ENCODE measurements around the gene PLXNA4.

Gene PLXNA4

GRCh38 chr7:132276976-132277725, 299.1 kb downstream of the PLXNA4 start:
- DNase-seq (ENCODE audit: low read depth), result no peak
- in situ Hi-C loops (cut with HindIII; ENCODE audit: low sequenced_read_pairs), result no loop called here
- no peak for TF ChIP-seq CTCF (IDR thresholded peaks at IDR 0.05; ENCODE audit: low read depth, low read length, missing control alignments)
- H3K4me3 ChIP-seq (ENCODE audit: low read depth, low read length), result no peak overlapping the region

GRCh38 chr7:132276234-132276630, 300.0 kb downstream of the PLXNA4 start:
- H3K4me3 ChIP-seq (ENCODE audit: low read depth, low read length), result no peak overlapping the region
- no peak for DNase-seq (ENCODE audit: low read depth)
- in situ Hi-C loops (cut with HindIII; ENCODE audit: low sequenced_read_pairs), result no loop called here
- no peak for TF ChIP-seq CTCF (IDR thresholded peaks at IDR 0.05; ENCODE audit: low read depth, low read length, missing control alignments)

- H3K4me3 ChIP-seq (ENCODE audit: low read depth, low read length), result no peak overlapping the region
- DNase-seq (ENCODE audit: low read depth), result no peak
- TF ChIP-seq CTCF (IDR thresholded peaks at IDR 0.05; ENCODE audit: low read depth, low read length, missing control alignments), result no peak
- in situ Hi-C loops (cut with HindIII; ENCODE audit: low sequenced_read_pairs), result no loop called here
Measured at GRCh38 chr7:132275416-132276233, 300.6 kb downstream of the PLXNA4 start.

- in situ Hi-C loops (cut with HindIII; ENCODE audit: low sequenced_read_pairs), result no loop called here
- no peak for TF ChIP-seq CTCF (IDR thresholded peaks at IDR 0.05; ENCODE audit: low read depth, low read length, missing control alignments)
- no peak for DNase-seq (ENCODE audit: low read depth)
Measured at GRCh38 chr7:132272763-132273371, 303.4 kb downstream of the PLXNA4 start.

GRCh38 chr7:132270517-132270916, 305.8 kb downstream of the PLXNA4 start:
- no peak overlapping the region for H3K4me3 ChIP-seq (ENCODE audit: low read depth, low read length)
- in situ Hi-C loops (cut with HindIII; ENCODE audit: low sequenced_read_pairs), result no loop called here
- TF ChIP-seq CTCF (IDR thresholded peaks at IDR 0.05; ENCODE audit: low read depth, low read length, missing control alignments), result no peak
- DNase-seq (ENCODE audit: low read depth), result no peak

More at GRCh38 chr7:132272763-132273371, 303.4 kb downstream of the PLXNA4 start:
- no peak overlapping the region for H3K4me3 ChIP-seq (ENCODE audit: low read depth, low read length)

- TF ChIP-seq CTCF (IDR thresholded peaks at IDR 0.05; ENCODE audit: low read depth, low read length, missing control alignments), result no peak
- in situ Hi-C loops (cut with HindIII; ENCODE audit: low sequenced_read_pairs), result no loop called here
- no peak for DNase-seq (ENCODE audit: low read depth)
- H3K4me3 ChIP-seq (ENCODE audit: low read depth, low read length), result no peak overlapping the region
Measured at GRCh38 chr7:132269718-132270117, 306.6 kb downstream of the PLXNA4 start.
